ENCODE measurements around the gene IFIT3. TPM values are rescaled to one million over a fixed set of nuclear protein-coding genes. Genes with fewer than 3 reads are reported as not detected.

The IFIT3 gene
- total and polyA plus RNA-seq, 9 of the 15 experiments (the other 6 are each of a cell fraction or from before 2014, with no cell fraction given): 0.23 to 2.2 (median 0.77) TPM

- TF ChIP-seq, protein P1, sequence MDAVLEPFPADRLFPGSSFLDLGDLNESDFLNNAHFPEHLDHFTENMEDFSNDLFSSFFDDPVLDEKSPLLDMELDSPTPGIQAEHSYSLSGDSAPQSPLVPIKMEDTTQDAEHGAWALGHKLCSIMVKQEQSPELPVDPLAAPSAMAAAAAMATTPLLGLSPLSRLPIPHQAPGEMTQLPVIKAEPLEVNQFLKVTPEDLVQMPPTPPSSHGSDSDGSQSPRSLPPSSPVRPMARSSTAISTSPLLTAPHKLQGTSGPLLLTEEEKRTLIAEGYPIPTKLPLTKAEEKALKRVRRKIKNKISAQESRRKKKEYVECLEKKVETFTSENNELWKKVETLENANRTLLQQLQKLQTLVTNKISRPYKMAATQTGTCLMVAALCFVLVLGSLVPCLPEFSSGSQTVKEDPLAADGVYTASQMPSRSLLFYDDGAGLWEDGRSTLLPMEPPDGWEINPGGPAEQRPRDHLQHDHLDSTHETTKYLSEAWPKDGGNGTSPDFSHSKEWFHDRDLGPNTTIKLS (IDR thresholded peaks at IDR 0.05; ENCODE audit: borderline replicate concordance, low read depth): 0 out of 2 replicates have a peak, but pooled peaks have one; percentile 27
- TF ChIP-seq NCOR1 (IDR thresholded peaks at IDR 0.05): 0 out of 2 replicates have a peak, but pooled peaks have one; percentile 6
- TF ChIP-seq VEZF1 (CRISPR knock-in tag; IDR thresholded peaks at IDR 0.05): peak; percentile 86
- TF ChIP-seq ATF1 (CRISPR knock-in tag; IDR thresholded peaks at IDR 0.05): no peak
- TF ChIP-seq ATF1 (tag; IDR thresholded peaks at IDR 0.05): peak; percentile 43; the same call in 1 of the 2 replicates
- TF ChIP-seq TEAD4 (IDR thresholded peaks at IDR 0.05; ENCODE audit: low read length): no peak
- TF ChIP-seq TEAD4 (CRISPR knock-in tag; IDR thresholded peaks at IDR 0.05; ENCODE audit: borderline replicate concordance): no peak
- 0 out of 3 replicates have a peak, but pooled peaks of 1 of the 2 experiments have one; percentile 21 for TF ChIP-seq CBX3 (IDR thresholded peaks at IDR 0.05; ENCODE audit: borderline replicate concordance in 1 of 2, low read length in 2 of 2)
- TF ChIP-seq GABPA (tag; conservative IDR thresholded peaks at IDR 0.05; ENCODE audit: low read depth): peak; percentile 68
- TF ChIP-seq C11orf30 (IDR thresholded peaks at IDR 0.05; ENCODE audit: low read depth): peak; percentile 65
- TF ChIP-seq FOXK2 (conservative IDR thresholded peaks at IDR 0.05 in 1 of 2, IDR thresholded peaks at IDR 0.05 in 1 of 2; ENCODE audit: low read depth in 2 of 2): peak in 1 of 2 experiments; percentile 66; a peak in 2 of 4 replicates
- TF ChIP-seq KDM5B (IDR thresholded peaks at IDR 0.05; ENCODE audit: insufficient replicate concordance, low read depth, low read length): no peak
- peak; percentile 51; the same call in 1 of the 2 replicates for TF ChIP-seq TAF7 (tag; IDR thresholded peaks at IDR 0.05)
- TF ChIP-seq GTF2E2 (tag; IDR thresholded peaks at IDR 0.05): peak; percentile 75
- peak; percentile 49; the same call in 1 of the 2 replicates for TF ChIP-seq RBFOX2 (IDR thresholded peaks at IDR 0.05; ENCODE audit: low read depth, low read length)
- peak; percentile 17 to 43; a peak in 1 of 4 replicates for TF ChIP-seq MNT (conservative IDR thresholded peaks at IDR 0.05)
Measured at GRCh38 chr10:89327803-89328441, at the start of gene IFIT3 (continued).

Data from K562 (cell line).